Sigmoid colon (tissue), 4 donors: ENCODE measurements around the gene OR52I1.

Experiments used
- CTCF ChIP-seq, 4 experiments: fragments of 450-650 bp in 3 of 4; fragments of 200-600 bp in 1 of 4; IDR thresholded peaks; one replicate each; pipeline ENCODE4 v1.5.1; 2016 to 2019; ENCODE audit warnings: antibody characterized with exemption in 4 of 4, mild to moderate bottlenecking in 3 of 4, moderate library complexity in 2 of 4
- EP300 ChIP-seq, 4 donors: sonication (generic); formaldehyde crosslinking; IDR thresholded peaks; one replicate each; pipeline ENCODE4 v1.6.1; 2017; ENCODE audit warnings: antibody characterized with exemption in 4 of 4
- POLR2A ChIP-seq, 2 donors: fragments of 450-650 bp; IDR thresholded peaks; one replicate each; pipeline ENCODE4 v1.6.1; 2016; ENCODE audit warnings: antibody characterized with exemption in 2 of 2, mild to moderate bottlenecking in 2 of 2, moderate library complexity in 2 of 2
- POLR2AphosphoS5 ChIP-seq, 4 donors: sonication (generic); formaldehyde crosslinking; IDR thresholded peaks; one replicate each; pipeline ENCODE4 v1.6.1; 2017; ENCODE audit warnings: antibody characterized with exemption in 4 of 4

DNA sequence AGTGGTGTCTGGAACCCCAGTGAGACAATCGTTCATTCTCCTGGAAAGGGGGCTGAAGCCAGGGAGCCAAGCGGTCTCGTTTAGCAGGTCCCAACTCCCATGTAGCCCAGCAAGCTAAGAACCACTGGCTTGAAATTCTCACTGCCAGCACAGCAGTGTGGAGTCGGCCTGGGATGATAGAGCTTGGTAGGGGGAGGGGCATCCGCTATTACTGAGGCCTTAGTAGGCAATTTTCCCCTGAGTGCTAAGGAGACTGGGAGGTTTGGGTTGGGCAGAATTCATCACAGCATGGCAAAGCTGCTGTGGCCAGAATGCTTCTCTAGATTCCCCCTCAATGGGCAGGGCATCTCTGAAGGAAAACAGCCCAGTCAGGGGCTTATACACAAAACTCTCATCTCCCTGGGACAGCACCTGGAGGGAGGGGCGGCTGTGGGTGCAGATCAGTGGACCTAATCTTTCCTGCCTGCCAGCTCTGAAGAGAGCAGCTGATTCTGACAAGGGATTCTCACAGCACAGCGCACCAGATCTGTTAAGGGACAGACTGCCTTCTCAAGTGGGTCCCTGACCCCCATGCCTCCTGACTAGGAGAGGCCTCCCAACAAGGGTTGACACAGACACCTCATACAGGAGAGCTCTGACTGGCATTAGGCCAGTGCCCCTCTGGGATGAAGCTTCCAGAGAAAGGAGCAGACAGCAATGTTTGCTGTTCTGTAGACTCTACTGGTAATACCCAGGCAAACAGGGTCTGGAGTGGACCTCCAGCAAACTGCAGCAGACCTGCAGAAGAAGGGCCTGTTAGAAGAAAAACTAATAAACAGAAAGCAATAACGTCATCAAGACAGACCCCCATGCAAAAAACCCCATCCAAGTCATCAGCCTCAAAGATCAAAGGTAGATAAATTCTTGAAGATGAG lies 34.1 kb upstream of the OR52I1 start:
- TF ChIP-seq CTCF (IDR thresholded peaks at IDR 0.05) = no peak
- TF ChIP-seq POLR2A (IDR thresholded peaks at IDR 0.05) = no peak
- TF ChIP-seq POLR2AphosphoS5 (IDR thresholded peaks at IDR 0.05) = no peak
- TF ChIP-seq EP300 (IDR thresholded peaks at IDR 0.05) = no peak
